ENCODE measurements around the gene LARP4B.

The LARP4B gene

DNA sequence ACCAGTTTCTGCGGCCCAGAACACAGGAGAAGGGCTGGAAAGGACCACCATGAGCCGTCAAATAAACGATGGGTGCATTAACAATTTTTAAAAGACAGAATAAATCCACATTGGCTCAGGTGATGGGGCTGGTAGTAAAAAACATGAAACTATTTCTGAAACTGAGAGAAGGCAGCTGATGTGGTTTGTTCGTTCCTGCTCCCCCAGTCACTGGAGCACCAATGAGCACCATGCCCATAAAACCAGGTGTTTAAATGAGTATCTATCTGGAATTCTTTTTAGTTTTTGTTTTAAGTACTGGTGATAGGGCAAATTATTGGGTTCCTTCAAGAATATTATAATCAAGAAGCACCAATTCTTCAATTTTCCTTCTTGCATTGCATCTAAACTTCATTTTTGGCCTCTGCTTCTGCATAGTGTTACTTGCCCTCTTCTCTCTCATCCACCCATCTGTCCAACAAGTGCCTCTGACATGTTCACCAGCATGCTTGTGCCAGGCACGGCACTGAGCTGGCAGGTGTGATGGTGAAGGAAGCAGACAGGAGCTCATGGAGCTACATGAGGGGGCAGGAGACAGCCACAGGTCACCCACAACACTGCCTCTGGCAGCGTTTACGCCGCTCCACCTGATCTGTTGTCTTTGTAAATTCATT lies 65.5 kb downstream of the LARP4B start:
- no peak for DNase-seq

DNA sequence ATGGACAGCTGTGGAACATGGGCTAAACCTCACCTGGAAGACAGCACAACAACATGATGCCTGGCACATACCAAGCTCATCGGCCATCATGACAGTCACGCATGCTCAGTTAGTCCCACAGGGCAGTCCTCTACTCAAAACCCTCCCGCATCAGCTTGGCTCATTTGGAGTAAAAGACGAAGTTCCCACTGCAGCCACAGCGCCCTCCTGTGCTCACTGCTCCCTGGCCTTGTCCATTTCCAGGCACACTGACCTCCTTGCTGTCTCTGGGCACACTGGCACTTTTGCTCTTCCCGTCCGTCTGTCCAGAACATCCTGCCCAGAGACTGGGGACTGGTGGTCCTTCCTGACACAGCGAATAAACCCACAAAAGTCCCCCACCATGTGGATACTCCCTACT lies 66.2 kb downstream of the LARP4B start:
- DNase-seq: no peak

GRCh38 chr10:860519-860918 lies 71.0 kb downstream of the LARP4B start:
- DNase-seq: no peak

- no peak for DNase-seq
Observed at GRCh38 chr10:856416-857157, 74.9 kb downstream of the LARP4B start.

- DNase-seq: no peak
Observed at GRCh38 chr10:855671-856070, 75.8 kb downstream of the LARP4B start.

DNA sequence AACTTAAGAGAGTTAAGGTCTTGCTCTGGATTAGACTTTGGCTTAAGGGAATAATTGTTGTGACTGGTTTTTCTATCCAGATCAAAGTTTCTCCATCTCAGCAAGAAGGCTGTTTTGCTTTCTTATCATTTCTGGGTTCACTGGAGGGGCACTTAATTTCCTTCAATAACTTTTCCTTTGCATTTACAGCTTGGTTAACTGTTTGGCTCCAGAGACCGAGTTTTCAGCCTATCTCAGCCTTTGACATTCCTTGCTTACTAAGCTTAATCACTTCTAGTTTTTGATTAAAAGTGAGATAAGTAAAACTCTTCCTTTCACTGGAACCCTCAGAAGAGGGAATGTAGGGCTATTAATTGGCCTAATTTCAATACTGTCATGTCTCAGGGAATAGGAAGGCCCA lies 76.4 kb downstream of the LARP4B start:
- no peak for DNase-seq

DNA sequence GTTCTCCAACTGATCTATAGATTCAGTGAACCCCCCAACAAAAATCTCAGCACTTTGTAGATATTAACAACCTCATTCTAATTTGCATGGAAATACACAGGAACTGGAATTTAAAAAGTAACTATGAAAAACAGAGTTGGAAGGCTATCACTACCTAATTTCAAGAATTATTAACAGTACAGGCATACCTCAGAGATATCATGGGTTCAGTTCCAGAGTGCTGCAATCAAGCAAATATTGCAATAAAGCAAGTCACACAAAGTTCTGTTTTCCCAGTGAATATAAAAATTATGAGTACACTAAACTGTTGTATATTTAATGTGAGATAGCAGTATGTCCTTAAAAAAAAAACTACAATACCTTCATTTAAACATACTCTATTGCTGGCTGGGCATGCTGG lies 78.5 kb downstream of the LARP4B start:
- no peak for DNase-seq

DNA sequence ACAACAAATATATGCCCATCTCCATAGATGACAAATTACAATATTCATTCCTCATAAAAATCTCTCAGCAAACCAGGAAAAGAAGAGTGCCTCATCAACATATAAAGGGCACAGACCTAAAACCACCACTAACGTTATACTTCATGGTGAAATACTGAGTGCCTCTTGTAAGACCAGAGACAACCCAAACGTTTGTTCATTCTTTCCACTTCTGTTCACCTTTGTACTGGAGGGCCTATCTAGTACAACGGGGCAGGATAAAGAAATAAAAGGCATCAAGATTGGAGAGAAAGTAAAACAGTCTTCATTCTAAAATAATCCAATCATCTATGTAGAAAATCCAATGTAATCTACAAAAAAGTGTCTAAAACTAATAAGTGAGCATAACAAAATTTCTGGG lies 79.1 kb downstream of the LARP4B start:
- no peak for DNase-seq

GRCh38 chr10:851901-852300 lies 79.6 kb downstream of the LARP4B start:
- DNase-seq: no peak

GRCh38 chr10:850093-850492 lies 81.4 kb downstream of the LARP4B start:
- DNase-seq: no peak

DNA sequence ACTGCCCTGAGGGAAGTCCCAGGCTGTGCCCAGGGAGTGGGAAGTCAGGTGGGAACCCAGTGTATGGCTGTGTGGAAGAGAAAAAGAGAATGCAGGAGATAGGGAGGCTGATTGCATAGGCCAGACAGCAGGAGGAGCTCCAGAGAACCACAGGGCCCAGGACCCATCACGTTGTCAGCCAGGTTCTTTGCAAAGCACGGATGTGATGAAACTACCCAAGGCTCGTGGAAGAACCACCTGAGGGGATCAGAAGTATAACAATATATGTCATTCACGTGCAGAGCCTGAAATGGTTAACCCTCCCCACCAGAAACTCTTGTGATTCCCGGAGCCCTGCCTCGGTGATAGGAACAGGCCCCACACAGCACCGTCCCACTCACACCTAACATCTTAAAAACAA lies 83.6 kb downstream of the LARP4B start:
- DNase-seq: no peak

DNA sequence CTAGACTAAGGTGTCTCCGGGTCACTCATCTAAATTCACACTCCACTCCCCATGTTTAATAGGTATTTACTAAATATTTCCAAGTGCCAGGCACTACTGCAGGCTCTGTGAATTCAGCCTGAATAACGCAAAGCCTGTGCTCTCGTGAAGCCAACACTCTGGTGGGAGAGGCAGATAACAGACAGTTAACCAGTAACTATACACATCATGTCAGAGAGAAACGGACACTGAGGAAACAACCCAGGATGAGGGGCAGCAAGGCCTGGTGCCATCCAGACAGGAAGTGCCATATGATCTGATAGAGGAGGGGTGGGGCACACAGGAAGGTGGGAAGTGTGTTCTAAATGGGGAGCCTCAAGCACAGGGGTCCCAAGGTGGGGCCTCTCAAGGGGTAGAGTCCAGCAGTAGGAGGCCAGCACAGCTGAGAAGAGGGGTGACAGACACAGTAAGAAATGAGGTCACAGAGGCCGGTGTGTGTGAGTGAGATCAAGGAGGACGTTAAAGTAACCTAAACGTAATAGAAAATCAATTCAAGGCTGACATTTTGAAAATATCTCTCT lies 85.3 kb downstream of the LARP4B start:
- DNase-seq: no peak

DNA sequence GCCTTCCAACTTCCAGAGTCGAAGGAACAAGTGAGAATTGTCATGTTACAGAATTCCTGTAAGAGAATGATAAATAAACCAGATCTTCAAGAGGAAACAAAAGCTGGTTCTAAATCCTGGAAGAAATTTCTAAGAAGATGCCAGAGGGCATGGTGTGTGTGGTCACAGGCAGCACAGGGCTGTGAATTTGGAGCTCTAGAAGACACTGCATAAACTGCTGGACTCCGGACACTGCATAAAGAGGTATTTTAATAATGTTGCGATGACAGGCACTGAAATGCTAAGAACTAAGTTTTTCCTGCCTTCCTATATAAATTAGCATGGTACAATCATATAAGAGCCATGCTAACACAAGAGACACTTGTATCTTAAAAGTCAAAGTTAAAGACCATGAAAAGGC lies 86.0 kb downstream of the LARP4B start:
- DNase-seq: no peak

DNA sequence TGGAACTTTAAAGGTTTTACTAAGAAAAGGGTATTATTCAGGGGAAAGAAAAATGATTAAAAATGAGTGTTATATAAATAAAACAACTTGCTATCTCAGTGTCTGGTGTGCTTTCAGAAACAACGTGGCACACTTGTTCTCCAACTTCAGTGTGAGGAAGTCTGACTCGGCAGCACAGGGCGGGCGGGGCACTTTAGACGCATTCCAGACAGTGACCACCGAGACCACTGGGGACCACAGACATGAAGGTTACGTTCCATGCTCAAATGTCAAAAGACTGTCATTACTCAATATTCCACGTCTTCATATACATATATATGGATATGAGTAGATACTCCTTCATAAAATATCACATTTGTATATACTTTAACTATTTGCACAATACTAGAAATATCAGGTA lies 87.0 kb downstream of the LARP4B start:
- DNase-seq: no peak

DNA sequence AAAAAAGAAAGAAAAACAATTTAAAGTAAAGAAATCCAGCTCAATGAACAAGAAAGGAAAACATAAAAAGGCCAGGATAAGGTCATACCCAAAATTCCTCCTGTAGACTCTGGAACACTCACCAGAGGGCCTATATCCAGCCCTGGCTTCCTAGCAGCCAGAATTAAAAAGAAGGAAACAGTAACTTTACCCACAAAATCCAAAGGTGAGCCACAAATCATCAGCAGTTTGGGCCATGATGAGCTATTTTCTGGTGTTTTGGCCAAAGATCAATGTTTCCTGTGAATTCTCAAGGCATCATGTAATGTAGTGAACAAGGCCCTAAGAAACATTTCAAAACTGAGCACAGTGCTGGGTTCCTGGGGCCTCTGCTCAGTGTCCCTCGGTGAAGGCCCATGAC lies 87.8 kb downstream of the LARP4B start:
- DNase-seq: no peak

DNA sequence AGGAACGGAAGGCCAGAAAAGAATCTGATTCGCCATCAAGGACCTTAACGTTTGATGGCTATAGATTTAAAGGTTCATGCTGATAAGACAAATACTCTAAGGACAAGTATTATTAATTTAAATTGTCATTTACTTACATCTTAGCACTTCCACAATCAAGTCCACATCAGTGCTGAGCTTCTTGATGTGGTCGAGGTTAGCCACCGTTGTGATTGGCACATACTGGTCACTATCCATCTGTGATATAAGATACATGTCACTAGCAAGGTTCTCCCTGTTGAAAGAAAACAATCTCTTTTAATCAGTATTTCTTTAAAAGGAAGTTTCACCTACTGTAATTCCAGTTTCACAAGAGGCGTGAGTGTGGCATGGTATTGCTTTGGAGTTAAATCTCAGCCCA lies 88.7 kb downstream of the LARP4B start:
- DNase-seq: no peak

DNA sequence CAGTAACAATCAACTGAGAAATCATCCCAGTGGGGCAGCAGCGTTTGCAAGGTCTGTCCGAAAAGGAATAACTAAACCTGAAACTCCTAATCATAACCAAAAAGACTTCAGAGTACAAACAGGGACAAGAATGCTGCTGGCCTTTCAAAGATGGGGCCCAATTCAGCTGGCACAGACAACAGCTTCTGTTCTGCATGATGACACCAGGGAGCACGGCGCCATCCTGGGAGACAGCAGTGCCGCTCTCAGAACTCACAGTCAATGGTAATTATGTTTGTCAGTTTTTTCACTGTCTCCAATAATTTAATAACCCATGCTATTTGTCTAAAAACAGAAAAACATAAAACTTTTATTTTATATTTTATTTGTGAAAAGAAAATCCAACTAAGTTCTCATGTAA lies 90.0 kb downstream of the LARP4B start:
- DNase-seq: no peak

GRCh38 chr10:839550-840205 lies 91.8 kb downstream of the LARP4B start:
- no peak for DNase-seq

GRCh38 chr10:836782-837181 lies 94.7 kb downstream of the LARP4B start:
- DNase-seq: no peak

GRCh38 chr10:834493-834892 lies 97.0 kb downstream of the LARP4B start:
- no peak for DNase-seq

DNA sequence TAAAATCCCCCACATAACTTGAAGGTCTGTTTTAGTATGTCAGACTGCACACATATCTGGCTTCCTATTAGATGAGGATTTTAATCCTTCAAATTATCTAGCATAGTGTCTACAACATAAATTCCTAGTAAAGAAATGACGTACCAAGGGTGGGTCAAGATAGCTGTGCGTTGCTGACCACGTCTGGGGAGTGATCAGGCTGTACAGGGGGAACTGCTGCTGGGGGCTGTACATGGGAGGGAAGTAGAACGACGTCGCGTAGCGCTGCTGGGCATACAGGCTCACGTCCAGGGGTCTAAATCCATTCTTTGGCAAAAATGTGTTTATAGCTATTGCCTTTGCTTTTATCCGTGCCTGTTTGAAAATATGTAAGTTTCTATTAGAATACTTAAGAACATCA lies 102.3 kb downstream of the LARP4B start:
- DNase-seq: no peak

DNA sequence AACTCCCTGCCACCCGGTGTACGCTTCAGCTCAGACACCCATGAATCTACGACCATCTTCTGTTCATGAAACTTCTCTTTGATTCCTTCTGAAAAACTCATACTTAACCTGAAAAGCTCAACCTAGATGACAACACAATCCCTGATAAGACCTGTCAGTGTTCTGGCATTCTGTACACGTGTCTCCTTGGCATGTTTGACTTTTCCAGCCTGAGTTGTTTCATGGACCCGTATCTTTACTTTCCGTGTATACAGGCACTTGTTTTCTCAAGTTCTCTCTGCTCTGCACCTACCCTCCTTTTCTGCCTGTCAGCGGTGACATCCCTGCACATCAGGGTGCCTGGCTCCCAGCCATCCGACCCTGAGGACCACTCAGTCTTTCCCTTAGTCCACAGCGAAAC lies 103.3 kb downstream of the LARP4B start:
- DNase-seq: no peak

DNA sequence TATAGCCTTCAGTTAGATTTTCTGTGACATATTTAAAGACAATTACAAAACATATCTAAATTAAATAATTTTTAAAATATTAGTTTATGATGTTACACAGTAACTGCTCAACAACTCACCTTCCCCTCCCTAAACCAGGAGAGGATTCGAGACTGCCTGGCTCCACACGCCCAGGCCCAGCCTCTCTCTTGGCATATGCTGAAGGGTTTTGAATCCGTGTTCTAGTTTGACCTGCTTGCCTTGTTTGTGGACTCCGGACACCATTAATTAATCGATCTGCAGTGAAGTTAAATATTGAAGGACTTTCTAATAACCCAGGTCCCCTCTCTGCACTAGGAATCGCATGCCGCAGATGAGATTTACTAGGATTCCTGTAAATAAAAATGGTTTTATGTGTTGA lies 106.6 kb downstream of the LARP4B start:
- no peak for DNase-seq

DNA sequence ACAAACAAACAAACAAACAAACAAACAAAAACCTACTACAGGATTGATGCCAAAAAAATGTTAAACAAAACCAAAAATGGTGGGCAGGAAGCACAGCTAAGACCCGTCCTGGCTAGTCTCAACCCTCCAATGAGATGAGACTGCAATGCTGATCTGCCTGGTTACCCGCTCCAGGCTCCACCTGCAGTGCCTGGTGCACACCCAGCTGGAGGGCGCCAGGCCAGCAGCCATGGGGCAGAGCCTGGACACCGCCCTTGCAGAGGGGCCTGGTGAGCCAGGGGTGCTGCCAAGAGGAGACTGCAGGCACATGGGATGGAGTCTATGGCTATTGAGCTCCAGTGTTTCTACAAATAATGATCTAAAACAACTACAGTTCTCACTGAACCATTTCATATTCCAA lies 107.0 kb downstream of the LARP4B start:
- DNase-seq: no peak
